HepG2 (cell line): ENCODE data around the gene CSHL1. TPM values are rescaled to one million over a fixed set of nuclear protein-coding genes. Genes with fewer than 3 reads are reported as not detected.

Experiments
- ATF7 ChIP-seq, 2 experiments: fragments of 450-650 bp in 1 of 2; sonication (generic) in 1 of 2; formaldehyde crosslinking in 1 of 2; IDR thresholded peaks; 2 replicates each; pipeline versions ENCODE4 v1.4.0 to v1.6.1; 2016 to 2020; ENCODE audit warnings: antibody characterized with exemption in 1 of 2, mild to moderate bottlenecking in 1 of 2, missing genetic modification reagents in 1 of 2
- DNMT1 ChIP-seq: sonication (generic); formaldehyde crosslinking; IDR thresholded peaks from 2 replicates; pipeline ENCODE4 v1.5.1; 2020; ENCODE audit warnings: mild to moderate bottlenecking, missing genetic modification reagents
- HOXA9 ChIP-seq: sonication (generic); formaldehyde crosslinking; IDR thresholded peaks from 2 replicates; pipeline ENCODE4 v1.8.1; 2022; ENCODE audit warnings: missing genetic modification reagents, mild to moderate bottlenecking, moderate library complexity, borderline replicate concordance
- KLF16 ChIP-seq, 2 experiments: sonication (generic) in 1 of 2; formaldehyde crosslinking in 1 of 2; IDR thresholded peaks; 2 replicates each; pipeline versions ENCODE4 v1.6.1 to v1.8.0; 2016 to 2023; ENCODE audit warnings: missing genetic modification reagents in 2 of 2, missing compliant biosample characterization in 1 of 2
- MED1 ChIP-seq: sonication (generic); formaldehyde crosslinking; IDR thresholded peaks from 2 replicates; pipeline ENCODE4 v1.4.0; 2020; ENCODE audit warnings: missing genetic modification reagents
- NPAS2 ChIP-seq: sonication (generic); formaldehyde crosslinking; IDR thresholded peaks from 2 replicates; pipeline ENCODE4 v1.8.0; 2022; ENCODE audit warnings: mild to moderate bottlenecking, missing genetic modification reagents, borderline replicate concordance
- NR2F6 ChIP-seq, 2 experiments: IDR thresholded peaks; 2 replicates each; pipeline ENCODE4 v1.6.1; 2016; ENCODE audit warnings: antibody characterized with exemption in 1 of 2, mild to moderate bottlenecking in 1 of 2
- SAP130 ChIP-seq: IDR thresholded peaks from 2 replicates; pipeline ENCODE4 v1.6.1; 2016; ENCODE audit warnings: low read depth
- SOX6 ChIP-seq, 2 experiments: fragments of 450-650 bp in 1 of 2; sonication (generic) in 1 of 2; formaldehyde crosslinking in 1 of 2; IDR thresholded peaks; 2 replicates each; pipeline versions ENCODE4 v1.4.0 to v1.6.1; 2017 to 2020; ENCODE audit warnings: antibody characterized with exemption in 1 of 2, mild to moderate bottlenecking in 1 of 2, missing genetic modification reagents in 1 of 2
- ZBTB46 ChIP-seq: sonication (generic); formaldehyde crosslinking; IDR thresholded peaks from 2 replicates; pipeline ENCODE4 v1.4.0; 2020; ENCODE audit warnings: mild to moderate bottlenecking, missing genetic modification reagents, borderline replicate concordance
- ZNF142 ChIP-seq: sonication (generic); formaldehyde crosslinking; IDR thresholded peaks from 2 replicates; pipeline ENCODE4 v1.4.0; 2020; ENCODE audit warnings: missing genetic modification reagents
- ZNF292 ChIP-seq: sonication (generic); formaldehyde crosslinking; IDR thresholded peaks from 2 replicates; pipeline ENCODE4 v1.8.1; 2022; ENCODE audit warnings: mild to moderate bottlenecking, low read depth, missing genetic modification reagents, borderline replicate concordance
- ZNF335 ChIP-seq: sonication (generic); formaldehyde crosslinking; IDR thresholded peaks from 2 replicates; pipeline ENCODE4 v1.4.0; 2020; ENCODE audit warnings: missing genetic modification reagents
- ZNF574 ChIP-seq: sonication (generic); formaldehyde crosslinking; IDR thresholded peaks from 2 replicates; pipeline ENCODE4 v1.4.0; 2020; ENCODE audit warnings: missing genetic modification reagents
- ZNF644 ChIP-seq: IDR thresholded peaks from 2 replicates; pipeline ENCODE4 v1.6.1; 2016; ENCODE audit warnings: low read depth
- polyA plus RNA-seq, 8 experiments: library from polyadenylated mRNA; depleted of rRNA in 3 of 8; stranded (reverse) in 7 of 8; unstranded in 1 of 8; fragments of >200 nt; fragmentation: Illumina TruSeq in 4 of 8; extraction: Trizol in 4 of 8; gene quantifications; 2 replicates each; pipeline versions ENCODE4 v1.2.1 to v1.2.3, GENCODE V29; 2011 to 2016; ENCODE audit warnings: low read depth in 4 of 8, missing spikeins in 1 of 8, mixed read lengths in 1 of 8; ENCODE audit not compliant: insufficient read depth in 1 of 8
- total RNA-seq, 5 experiments: library from RNA; depleted of rRNA; stranded (reverse); fragments of >200 nt; fragmentation: Illumina TruSeq; extraction: Trizol; gene quantifications; 2 replicates each; pipeline ENCODE4 v1.2.3, GENCODE V29; 2016; ENCODE audit warnings: low read depth in 1 of 5
- TF ChIP-seq, protein P1 (sequence below): sonication (generic); formaldehyde crosslinking; IDR thresholded peaks from 2 replicates; pipeline ENCODE4 v1.5.0; 2020; ENCODE audit warnings: mild to moderate bottlenecking, missing genetic modification reagents, moderate library complexity

CSHL1 gene
- total and polyA plus RNA-seq, 2 of the 13 experiments (the other 11 are each of a cell fraction or from before 2014, with no cell fraction given): not detected

GRCh38 chr17:63956296-63956920, 45.4 kb upstream of the CSHL1 start (continued):
- TF ChIP-seq, protein P1, sequence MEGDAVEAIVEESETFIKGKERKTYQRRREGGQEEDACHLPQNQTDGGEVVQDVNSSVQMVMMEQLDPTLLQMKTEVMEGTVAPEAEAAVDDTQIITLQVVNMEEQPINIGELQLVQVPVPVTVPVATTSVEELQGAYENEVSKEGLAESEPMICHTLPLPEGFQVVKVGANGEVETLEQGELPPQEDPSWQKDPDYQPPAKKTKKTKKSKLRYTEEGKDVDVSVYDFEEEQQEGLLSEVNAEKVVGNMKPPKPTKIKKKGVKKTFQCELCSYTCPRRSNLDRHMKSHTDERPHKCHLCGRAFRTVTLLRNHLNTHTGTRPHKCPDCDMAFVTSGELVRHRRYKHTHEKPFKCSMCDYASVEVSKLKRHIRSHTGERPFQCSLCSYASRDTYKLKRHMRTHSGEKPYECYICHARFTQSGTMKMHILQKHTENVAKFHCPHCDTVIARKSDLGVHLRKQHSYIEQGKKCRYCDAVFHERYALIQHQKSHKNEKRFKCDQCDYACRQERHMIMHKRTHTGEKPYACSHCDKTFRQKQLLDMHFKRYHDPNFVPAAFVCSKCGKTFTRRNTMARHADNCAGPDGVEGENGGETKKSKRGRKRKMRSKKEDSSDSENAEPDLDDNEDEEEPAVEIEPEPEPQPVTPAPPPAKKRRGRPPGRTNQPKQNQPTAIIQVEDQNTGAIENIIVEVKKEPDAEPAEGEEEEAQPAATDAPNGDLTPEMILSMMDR (CRISPR knock-in tag): no peak
- TF ChIP-seq ATF7 (IDR thresholded peaks at IDR 0.05) (no peak), ATF7 (CRISPR knock-in tag; IDR thresholded peaks at IDR 0.05) (no peak), ZNF335 (no peak; the same call in 1 of the 2 replicates), ZNF574 (CRISPR knock-in tag) (no peak), ZNF142 (CRISPR knock-in tag) (no peak), NR2F6 (IDR thresholded peaks at IDR 0.05) (peak; percentile 73; the same call in 1 of the 2 replicates), NR2F6 (CRISPR knock-in tag; IDR thresholded peaks at IDR 0.05) (peak; percentile 79), SOX6 (IDR thresholded peaks at IDR 0.05) (no peak), SOX6 (CRISPR knock-in tag; IDR thresholded peaks at IDR 0.05) (peak; percentile 55; the same call in 1 of the 2 replicates), NPAS2 (CRISPR knock-in tag) (no peak), ZBTB46 (no peak), ZNF644 (CRISPR knock-in tag) (peak; percentile 65; the same call in 1 of the 2 replicates), DNMT1 (CRISPR knock-in tag) (no peak), KLF16 (CRISPR knock-in tag; IDR thresholded peaks at IDR 0.05) (peak in 1 of 2 experiments; percentile 49; a peak in 1 of 4 replicates), ZNF292 (no peak), HOXA9 (no peak), SAP130 (CRISPR knock-in tag) (peak; percentile 58), MED1 (CRISPR knock-in tag) (peak; percentile 55)
